Common myeloid progenitor, CD34-positive (primary cell): ENCODE measurements around the gene MTMR10.
A peak's percentile ranks its signal among the peaks of the same experiment; 100 is the strongest.

ENCODE experiments used
- CTCF ChIA-PET: fragments of 350-600 bp; sonication (Branson Sonifier 250); formaldehyde crosslinking; loops from one replicate; lab custom pipeline; 2021; ENCODE audit warnings: antibody characterized with exemption; lab: Charles Lee
- POLR2A ChIA-PET: fragments of 350-600 bp; sonication (Branson Sonifier 250); formaldehyde crosslinking; loops from one replicate; lab custom pipeline; 2021; ENCODE audit warnings: antibody characterized with exemption; lab: Charles Lee
- DNase-seq, 3 donors: peaks; one replicate each; pipeline versions ENCODE4 v3.0.0 to v3.0.0-alpha.2; 2013
- H3K27ac ChIP-seq, 2 experiments: 1 replicate in 1 of 2; 2 replicates in 1 of 2; pipeline ENCODE4 v1.7.0; 2013; ENCODE audit warnings: inconsistent platforms in 2 of 2, low read length in 2 of 2, mild to moderate bottlenecking in 2 of 2, low read depth in 1 of 2, moderate library complexity in 1 of 2; ENCODE audit not compliant: severe bottlenecking in 2 of 2, insufficient read depth in 1 of 2, poor library complexity in 1 of 2
- H3K27me3 ChIP-seq, 5 experiments: replicated peaks in 2 of 5; 1 replicate in 3 of 5; 2 replicates in 2 of 5; pipeline versions ENCODE4 v1.6.1 to v1.7.0; 2013; ENCODE audit warnings: low read length in 4 of 5, mild to moderate bottlenecking in 2 of 5, moderate library complexity in 2 of 5, inconsistent platforms in 1 of 5; ENCODE audit not compliant: insufficient read depth in 5 of 5, control insufficient read depth in 4 of 5
- H3K36me3 ChIP-seq, 4 experiments: 1 replicate in 2 of 4; 2 replicates in 2 of 4; pipeline versions ENCODE4 v1.6.1 to v1.7.0; 2013; ENCODE audit warnings: low read length in 3 of 4, control low read depth in 1 of 4, mild to moderate bottlenecking in 1 of 4; ENCODE audit not compliant: control insufficient read depth in 4 of 4, insufficient read depth in 4 of 4
- H3K4me1 ChIP-seq, 4 experiments: 1 replicate in 3 of 4; 2 replicates in 1 of 4; pipeline versions ENCODE4 v1.6.1 to v1.7.1; 2013; ENCODE audit warnings: low read length in 3 of 4, mild to moderate bottlenecking in 3 of 4, control low read depth in 1 of 4, inconsistent platforms in 1 of 4, moderate library complexity in 1 of 4; ENCODE audit not compliant: control insufficient read depth in 4 of 4, insufficient read depth in 4 of 4; ENCODE audit errors: control extremely low read depth in 1 of 4
- H3K4me3 ChIP-seq, 7 experiments: 1 replicate in 4 of 7; 2 replicates in 3 of 7; pipeline versions ENCODE4 v1.5.1 to v1.7.0; 2013; ENCODE audit warnings: mild to moderate bottlenecking in 7 of 7, low read length in 6 of 7, moderate library complexity in 6 of 7, inconsistent platforms in 2 of 7, low read depth in 2 of 7, control low read depth in 1 of 7; ENCODE audit not compliant: insufficient read depth in 4 of 7, control insufficient read depth in 1 of 7; ENCODE audit errors: extremely low read depth in 1 of 7
- H3K9me3 ChIP-seq, 5 experiments: 1 replicate in 4 of 5; 2 replicates in 1 of 5; pipeline versions ENCODE4 v1.6.1 to v1.7.1; 2013; ENCODE audit warnings: low read length in 4 of 5, mild to moderate bottlenecking in 2 of 5, inconsistent platforms in 1 of 5, low read depth in 1 of 5, moderate library complexity in 1 of 5; ENCODE audit not compliant: control insufficient read depth in 4 of 5, insufficient read depth in 2 of 5; ENCODE audit errors: control extremely low read depth in 1 of 5
- whole genome bisulfite sequencing: methylation state at CpG from one replicate; pipeline ENCODE4 v1.1.5; 2013; ENCODE audit not compliant: insufficient coverage; 5-methylcytosine and 5-hydroxymethylcytosine counted together

The MTMR10 gene

DNA sequence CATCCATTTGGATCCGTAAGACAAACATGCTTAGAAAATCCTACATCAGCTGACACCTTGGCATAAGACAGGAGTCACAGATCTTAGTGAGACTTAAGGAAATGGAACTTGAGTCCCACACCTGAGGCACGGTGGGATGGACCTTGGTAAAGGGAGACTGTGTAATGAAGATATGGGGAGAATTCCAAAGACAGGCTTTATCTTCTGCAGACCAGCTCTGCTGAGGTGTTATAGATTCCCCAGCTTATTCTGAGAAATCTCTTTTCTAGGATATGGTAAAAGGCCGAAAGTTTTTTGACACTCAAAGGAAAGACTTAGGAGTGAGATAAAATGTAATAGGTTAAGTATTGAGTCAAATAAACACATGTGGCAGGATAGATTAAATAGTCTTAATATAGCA is 8.3 kb upstream of the MTMR10 start:
- WGBS, result 100% methylated on average over 1 of the region's 3 CpGs
- H3K27me3 ChIP-seq, result peaks cover 0 to 2% (median 0%) of the 10 kb centered on the region in 5 experiments
- H3K27ac ChIP-seq, result no peak overlapping the region
- peaks cover 4 to 15% (median 13%) of the 10 kb centered on the region in 4 experiments for H3K4me1 ChIP-seq
- H3K4me3 ChIP-seq, result no peak overlapping the region
- ChIA-PET CTCF (interaction anchor here (1.4 to 1.5 kb wide), 2 partner anchors 17 to 127 kb away, joined by 3 read pairs; no protein-coding TSS in a partner anchor), POLR2A (no interaction called here)
- DNase-seq, result no peak
- no peaks in the 10 kb centered on the region for H3K9me3 ChIP-seq
- H3K36me3 ChIP-seq, result no peaks in the 10 kb centered on the region

DNA sequence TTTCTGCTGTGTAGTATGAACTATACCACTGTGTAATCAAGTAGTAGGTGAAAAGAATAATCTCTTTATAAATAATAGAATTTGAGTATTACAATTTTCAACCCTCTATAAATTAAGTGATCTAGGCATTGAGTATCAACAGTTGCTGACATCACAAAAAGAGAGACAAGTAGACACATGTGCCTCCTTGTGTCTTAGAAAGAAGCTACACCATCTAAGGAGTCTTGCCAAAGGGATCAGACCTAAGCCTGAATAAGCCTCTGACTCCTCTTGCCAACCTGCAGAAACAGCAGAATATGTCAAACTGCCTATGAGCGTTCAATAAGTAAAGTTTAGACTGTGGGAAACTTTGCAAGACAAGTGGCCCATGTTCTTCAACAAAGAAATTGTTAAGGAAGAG is 5.8 kb upstream of the MTMR10 start:
- 100% methylated on average over 1 of the region's 1 CpG for WGBS
- Histone ChIP-seq H3K9me3 (no peaks in the 10 kb centered on the region), H3K4me3 (no peak overlapping the region), H3K36me3 (no peaks in the 10 kb centered on the region), H3K27me3 (peaks cover 0 to 2% (median 0%) of the 10 kb centered on the region in 5 experiments), H3K27ac (no peak overlapping the region), H3K4me1 (peaks cover 0 to 4% (median 3%) of the 10 kb centered on the region in 4 experiments)
- ChIA-PET CTCF (no interaction called here), POLR2A (no interaction called here)
- DNase-seq, result no peak

- CTCF ChIA-PET, result interaction anchor here (1.3 to 1.5 kb wide), 3 partner anchors 8 to 40 kb away, joined by 3 to 5 read pairs (median 3); no protein-coding TSS in a partner anchor
- no peaks in the 10 kb centered on the region for H3K27me3 ChIP-seq
- peak overlapping the region; percentile 81 to 91 for H3K27ac ChIP-seq
- POLR2A ChIA-PET, result interaction anchor here (1.4 to 2.1 kb wide), 3 partner anchors 11 to 137 kb away, joined by 3 to 9 read pairs (median 5); no protein-coding TSS in a partner anchor
- WGBS, result 80% methylated on average over 2 of the region's 7 CpGs
- H3K36me3 ChIP-seq, result peaks cover 0 to 4% (median 2%) of the 10 kb centered on the region in 4 experiments
- H3K4me3 ChIP-seq, result peak overlapping the region; percentile 86 to 98 (median 95)
- DNase-seq, result no peak
- no peaks in the 10 kb centered on the region for H3K9me3 ChIP-seq
- peaks cover 11 to 22% (median 16%) of the 10 kb centered on the region in 4 experiments for H3K4me1 ChIP-seq
These were observed 929 bp upstream of the MTMR10 start for GRCh38 chr15:30992249-30992864.

DNA sequence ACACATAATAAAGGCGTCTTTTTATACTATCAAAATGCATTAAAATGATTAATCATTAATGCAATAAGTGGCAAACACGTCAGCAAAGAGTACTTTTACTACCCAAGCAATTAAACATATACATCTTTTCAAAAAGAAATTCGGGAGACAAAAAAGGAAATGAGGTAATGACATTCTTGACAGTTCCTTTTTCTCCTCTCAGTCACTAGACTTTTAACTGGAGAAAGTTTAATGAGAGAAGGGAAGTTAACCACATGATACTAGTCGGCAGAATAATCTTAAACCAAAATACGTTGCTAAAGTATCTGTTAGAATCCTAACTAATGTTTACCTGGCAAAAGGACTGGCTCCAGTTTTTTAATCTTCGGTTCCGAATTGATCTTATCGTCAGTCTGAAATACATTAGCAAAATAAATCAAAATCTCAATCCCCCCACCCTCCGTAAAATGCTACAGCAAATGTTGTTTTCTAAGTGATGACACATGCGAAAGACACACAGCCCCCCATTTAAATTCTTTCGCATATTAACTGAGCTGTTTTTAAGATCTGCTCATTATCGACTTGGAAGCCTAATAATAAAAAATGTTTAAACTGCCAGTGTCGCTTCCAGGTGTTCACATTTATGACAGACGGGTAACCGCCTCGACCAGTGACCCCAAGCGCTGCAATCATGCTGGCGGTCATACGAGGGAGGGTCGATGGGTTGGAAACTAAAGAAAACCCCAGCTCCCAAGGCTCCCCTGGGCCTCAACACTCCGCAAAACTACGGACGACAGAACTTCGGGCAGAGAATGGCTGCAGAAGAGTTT is 778 bp downstream of the MTMR10 start:
- H3K9me3 ChIP-seq, result no peaks in the 10 kb centered on the region
- H3K4me3 ChIP-seq, result peak overlapping the region; percentile 86 to 98 (median 95)
- H3K27ac ChIP-seq, result peak overlapping the region; percentile 81 to 91
- CTCF ChIA-PET, result interaction anchor here (0.8 to 1.5 kb wide), 4 partner anchors 9 to 139 kb away, joined by 3 to 5 read pairs (median 3); no protein-coding TSS in a partner anchor
- POLR2A ChIA-PET, result interaction anchor here (0.8 to 2.1 kb wide), 6 partner anchors 13 to 445 kb away, joined by 3 to 9 read pairs (median 4); no protein-coding TSS in a partner anchor
- H3K4me1 ChIP-seq, result peaks cover 11 to 23% (median 16%) of the 10 kb centered on the region in 4 experiments
- DNase-seq, result peak; percentile 27 to 69 (median 56)
- H3K36me3 ChIP-seq, result peaks cover 4 to 16% (median 11%) of the 10 kb centered on the region in 4 experiments
- H3K27me3 ChIP-seq, result no peaks in the 10 kb centered on the region
- 0% methylated on average over 14 of the region's 24 CpGs for WGBS

- ChIA-PET CTCF (interaction anchor here (1.3 to 1.5 kb wide), 2 partner anchors 8 to 139 kb away, joined by 3 to 5 read pairs; no protein-coding TSS in a partner anchor), POLR2A (no interaction called here)
- H3K27ac ChIP-seq, result peak overlapping the region in 1 of 2 experiments; percentile 91
- DNase-seq, result peak; percentile 30 to 78 (median 70)
- H3K9me3 ChIP-seq, result no peaks in the 10 kb centered on the region
- H3K36me3 ChIP-seq, result peaks cover 8 to 22% (median 14%) of the 10 kb centered on the region in 4 experiments
- WGBS, result 67% methylated on average over 2 of the region's 2 CpGs
- peak overlapping the region in 6 of 7 experiments; percentile 86 to 98 (median 96) for H3K4me3 ChIP-seq
- peaks cover 12 to 29% (median 17%) of the 10 kb centered on the region in 4 experiments for H3K4me1 ChIP-seq
- H3K27me3 ChIP-seq, result no peaks in the 10 kb centered on the region
These were observed 1.4 kb downstream of the MTMR10 start for GRCh38 chr15:30990036-30990435.

GRCh38 chr15:30985081-30985531 is 6.3 kb downstream of the MTMR10 start:
- no peaks in the 10 kb centered on the region for H3K9me3 ChIP-seq
- POLR2A ChIA-PET, result no interaction called here
- H3K27ac ChIP-seq, result no peak overlapping the region
- no peaks in the 10 kb centered on the region for H3K27me3 ChIP-seq
- no peak overlapping the region for H3K4me3 ChIP-seq
- no peak for DNase-seq
- CTCF ChIA-PET, result interaction anchor here (0.6 to 1.4 kb wide), 5 partner anchors 9 to 508 kb away, joined by 3 to 5 read pairs (median 4); no protein-coding TSS in a partner anchor
- peaks cover 4 to 20% (median 12%) of the 10 kb centered on the region in 4 experiments for H3K4me1 ChIP-seq
- peaks cover 8 to 45% (median 29%) of the 10 kb centered on the region in 4 experiments for H3K36me3 ChIP-seq
- 56% methylated on average over 3 of the region's 3 CpGs for WGBS
